Right lobe of liver (tissue), 6 donors: Measurements from ENCODE around the gene VWA8. TPM values are rescaled to one million over a fixed set of nuclear protein-coding genes. Genes with fewer than 3 reads are reported as not detected.
"Not testable (repeated sequence)": the region's sequence is repeated elsewhere in the genome, so short reads cannot be mapped to it uniquely, and the experiment has no call there.

Experiments used
- ATAC-seq, 4 donors: fragments of 200-7000 bp; cut with Tn5 transposase; one replicate each; pipeline ENCODE4 v1.9.1; 2020; ENCODE audit warnings: mild to moderate bottlenecking in 4 of 4, moderate library complexity in 4 of 4
- DNase-seq, 3 donors: peaks; one replicate each; pipeline ENCODE4 v3.0.0-alpha.2; 2020
- H3K27ac ChIP-seq, 3 donors: fragments of 200-600 bp; one replicate each; pipeline ENCODE4 v1.8.0; 2022
- H3K27me3 ChIP-seq, 2 donors: fragments of 200-600 bp; one replicate each; pipeline ENCODE4 v1.8.0; 2022
- H3K36me3 ChIP-seq, 4 donors: fragments of 200-600 bp; sonication (generic) in 1 of 4; one replicate each; pipeline versions ENCODE4 v1.5.1 to v1.8.0; 2017 to 2022; ENCODE audit warnings: control low read depth in 1 of 4
- H3K4me1 ChIP-seq, 4 donors: fragments of 200-600 bp; sonication (generic) in 1 of 4; one replicate each; pipeline versions ENCODE4 v1.5.1 to v1.8.0; 2017 to 2022; ENCODE audit warnings: control low read depth in 1 of 4
- H3K4me3 ChIP-seq, 3 donors: fragments of 200-600 bp; one replicate each; pipeline ENCODE4 v1.8.0; 2022
- H3K9me3 ChIP-seq, 4 donors: fragments of 200-600 bp; sonication (generic) in 1 of 4; one replicate each; pipeline versions ENCODE4 v1.5.1 to v1.8.0; 2017 to 2022; ENCODE audit warnings: control low read depth in 1 of 4
- CTCF ChIP-seq, 4 donors: fragments of 200-600 bp in 3 of 4; fragments of 450-650 bp in 1 of 4; IDR thresholded peaks; one replicate each; pipeline versions ENCODE4 v1.5.1 to v1.8.0; 2016 to 2022; ENCODE audit warnings: antibody characterized with exemption in 4 of 4, mild to moderate bottlenecking in 2 of 4
- POLR2A ChIP-seq: fragments of 450-650 bp; IDR thresholded peaks from one replicate; pipeline ENCODE4 v1.6.1; 2017; ENCODE audit warnings: antibody characterized with exemption, mild to moderate bottlenecking
- WGBS: methylation state at CpG from one replicate; pipeline ENCODE4 v1.1.6; 2018; ENCODE audit warnings: low coverage, low lambda C conversion rate; ENCODE audit not compliant: insufficient coverage; ENCODE audit errors: missing lambda C conversion rate; 5-methylcytosine and 5-hydroxymethylcytosine counted together
- intact Hi-C, 2 donors: fragments of 100-400 bp; cut with DNase I; formaldehyde crosslinking; loops; one replicate each; pipeline versions ENCODE4 v1.11.2 to v1.14.1; 2022
- total RNA-seq, 6 experiments: library from RNA; depleted of rRNA in 2 of 6; stranded (reverse); fragments of >200 nt in 2 of 6; fragmentation: NEBNext Ultra II Directional in 3 of 6; extraction: Animal tissue kit (Norgen Biotek cat#: 25700) in 3 of 6; gene quantifications; one replicate each; pipeline versions ENCODE4 v1.1.0 to v1.2.4, GENCODE V29; 2016 to 2023
- donor health status: DM: no; HTN: yes; CAD: no.
- donor health status: DM: no; HTN: no; CAD: no.
- donor health status: DM: no; HTN: no; CAD: no.
- donor health status: DM: no; HTN: yes; CAD: no.
- donor health status: DM: no; HTN: yes; CAD: no.

The VWA8 gene
- total RNA-seq, 6 experiments from 2014 or later, result 19.4 to 33.8 (median 30.8) TPM

DNA sequence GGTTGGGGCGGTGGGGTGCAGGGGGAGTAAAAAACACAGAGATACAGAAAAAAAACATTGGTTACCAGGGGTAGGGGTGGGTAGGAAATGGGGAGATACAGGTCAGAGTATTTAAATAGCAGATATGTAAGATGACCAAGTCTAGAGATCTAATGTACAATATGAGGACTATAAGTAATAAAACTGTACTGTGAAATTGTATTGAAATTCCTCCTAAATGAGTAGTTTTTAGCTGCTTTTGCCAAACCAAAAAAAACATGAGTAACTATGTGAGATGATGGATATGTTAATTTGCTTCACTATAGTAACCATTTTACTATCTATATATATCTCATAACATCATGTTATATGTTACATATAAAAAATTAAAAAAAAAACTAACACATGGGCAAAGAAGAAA, 29.6 kb downstream of the VWA8 start:
- intact Hi-C loops, result no loop called here
- Histone ChIP-seq H3K27me3 (no peaks in the 10 kb centered on the region), H3K27ac (no peak overlapping the region), H3K9me3 (no peaks in the 10 kb centered on the region), H3K4me1 (peaks cover 0 to 19% (median 2%) of the 10 kb centered on the region in 4 donors), H3K4me3 (no peak overlapping the region), H3K36me3 (no peaks in the 10 kb centered on the region)
- DNase-seq (no peak), ATAC-seq (no peak)
- 93% methylated on average over 1 of the region's 1 CpG for WGBS
- TF ChIP-seq POLR2A (no peak), CTCF (IDR thresholded peaks at IDR 0.05) (no peak)

DNA sequence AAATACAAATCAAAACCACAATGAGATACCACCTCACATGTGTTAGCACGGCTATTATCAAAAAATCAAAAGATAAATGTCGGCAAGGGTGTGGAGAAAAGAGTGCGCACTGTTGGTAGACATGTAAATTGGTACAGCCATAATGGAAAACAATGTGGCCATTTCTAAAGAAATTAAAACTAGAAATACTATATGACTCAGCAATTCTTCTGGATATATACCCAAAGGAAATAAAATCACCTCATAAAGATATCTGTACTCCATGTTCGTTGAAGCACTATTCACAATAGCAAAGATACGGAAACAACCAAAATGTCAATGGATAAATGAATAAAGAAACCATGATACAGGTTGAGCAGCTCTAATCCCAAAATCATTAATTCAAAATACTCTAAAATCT, 30.8 kb downstream of the VWA8 start:
- Histone ChIP-seq H3K9me3 (no peaks in the 10 kb centered on the region), H3K36me3 (no peaks in the 10 kb centered on the region), H3K27me3 (no peaks in the 10 kb centered on the region), H3K4me1 (peaks cover 0 to 19% (median 2%) of the 10 kb centered on the region in 4 donors), H3K27ac (no peak overlapping the region), H3K4me3 (no peak overlapping the region)
- DNase-seq (no peak), ATAC-seq (no peak)
- TF ChIP-seq POLR2A, result no peak
- no peak for TF ChIP-seq CTCF (IDR thresholded peaks at IDR 0.05)
- 97% methylated on average over 5 of the region's 5 CpGs for WGBS
- intact Hi-C loops, result no loop called here

DNA sequence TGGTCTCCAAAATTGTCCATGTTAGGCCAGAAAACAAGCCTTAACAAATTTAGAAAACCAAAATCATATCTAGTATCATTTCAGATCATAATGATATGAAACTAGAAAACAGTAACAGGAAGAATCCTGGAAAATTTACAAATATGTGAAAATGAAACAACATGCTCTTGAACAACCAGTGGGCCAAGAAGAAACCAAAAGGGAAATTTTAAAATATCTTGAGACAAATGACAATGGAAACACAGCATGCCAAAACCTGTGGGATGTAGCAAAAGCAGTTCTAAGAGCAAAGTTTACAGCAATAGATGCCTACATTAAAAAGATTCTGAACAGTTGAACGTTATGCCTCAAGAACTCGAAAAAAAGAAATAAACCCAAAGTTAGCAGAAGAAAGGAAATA, 32.6 kb downstream of the VWA8 start:
- 6% methylated on average over 2 of the region's 2 CpGs for WGBS
- no peak for ATAC-seq
- no peaks in the 10 kb centered on the region for H3K27me3 ChIP-seq
- TF ChIP-seq CTCF (IDR thresholded peaks at IDR 0.05) (no peak), POLR2A (no peak)
- peaks cover 0 to 19% (median 2%) of the 10 kb centered on the region in 4 donors for H3K4me1 ChIP-seq
- no peak for DNase-seq
- H3K9me3 ChIP-seq, result no peaks in the 10 kb centered on the region
- no peak overlapping the region for H3K27ac ChIP-seq
- intact Hi-C loops, result no loop called here
- H3K4me3 ChIP-seq, result no peak overlapping the region
- H3K36me3 ChIP-seq, result no peaks in the 10 kb centered on the region

GRCh38 chr13:41925014-41925413, 35.9 kb downstream of the VWA8 start:
- peaks cover 0 to 19% (median 2%) of the 10 kb centered on the region in 4 donors for H3K4me1 ChIP-seq
- ATAC-seq (no peak), DNase-seq (no peak)
- no peaks in the 10 kb centered on the region for H3K27me3 ChIP-seq
- H3K4me3 ChIP-seq, result no peak overlapping the region
- H3K27ac ChIP-seq, result no peak overlapping the region
- intact Hi-C loops, result no loop called here
- no peaks in the 10 kb centered on the region for H3K36me3 ChIP-seq
- H3K9me3 ChIP-seq, result no peaks in the 10 kb centered on the region
- no peak for TF ChIP-seq CTCF (IDR thresholded peaks at IDR 0.05)
- no peak for TF ChIP-seq POLR2A
- 100% methylated on average over 2 of the region's 2 CpGs for WGBS

DNA sequence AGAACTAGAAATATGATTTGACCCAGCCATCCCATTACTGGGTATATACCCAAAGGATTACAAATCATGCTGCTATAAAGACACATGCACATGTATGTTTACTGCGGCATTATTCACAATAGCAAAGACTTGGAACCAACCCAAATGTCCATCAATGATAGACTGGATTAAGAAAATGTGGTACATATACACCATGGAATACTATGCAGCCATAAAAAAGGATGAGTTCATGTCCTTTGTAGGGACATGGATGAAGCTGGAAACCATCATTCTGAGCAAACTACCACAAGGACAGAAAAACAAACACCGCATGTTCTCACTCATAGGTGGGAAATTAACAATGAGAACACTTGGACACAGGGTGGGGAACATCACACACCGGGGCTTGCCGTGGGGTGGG, 38.0 kb downstream of the VWA8 start:
- H3K27me3 ChIP-seq, DNase-seq, H3K36me3 ChIP-seq, H3K4me3 ChIP-seq, H3K9me3 ChIP-seq, intact Hi-C loops, H3K4me1 ChIP-seq, ATAC-seq, H3K27ac ChIP-seq: not testable (repeated sequence)
- WGBS, result 92% methylated on average over 4 of the region's 4 CpGs
